COR-L47 (cell line): Measurements from ENCODE around the gene PARD3.

Source experiments
- DNase-seq: peaks from one replicate; lab custom pipeline; 2025; lab: John Stamatoyannopoulos, UW

PARD3 gene

GRCh38 chr10:34250722-34251121, 564.4 kb downstream of the PARD3 start:
- no peak for DNase-seq

DNA sequence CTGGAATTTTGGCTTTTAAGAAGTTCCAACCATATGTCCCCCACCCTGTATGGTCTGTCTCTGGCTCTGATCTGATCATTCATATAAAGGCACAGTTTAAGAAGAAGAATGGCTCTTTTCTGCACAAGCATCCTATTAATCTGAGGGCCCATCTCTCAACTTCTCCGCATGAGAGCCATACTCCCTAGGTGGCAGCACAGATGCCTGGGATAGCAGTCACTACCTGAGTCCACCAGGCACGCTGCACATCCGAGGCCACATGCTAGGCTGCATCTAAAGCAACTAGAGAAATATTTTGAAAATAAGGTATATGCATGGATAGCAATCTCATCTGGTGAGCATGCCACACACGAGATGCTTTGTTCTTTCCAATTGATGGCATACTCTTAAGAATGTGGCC, 565.5 kb downstream of the PARD3 start:
- DNase-seq: peak; percentile 12

DNA sequence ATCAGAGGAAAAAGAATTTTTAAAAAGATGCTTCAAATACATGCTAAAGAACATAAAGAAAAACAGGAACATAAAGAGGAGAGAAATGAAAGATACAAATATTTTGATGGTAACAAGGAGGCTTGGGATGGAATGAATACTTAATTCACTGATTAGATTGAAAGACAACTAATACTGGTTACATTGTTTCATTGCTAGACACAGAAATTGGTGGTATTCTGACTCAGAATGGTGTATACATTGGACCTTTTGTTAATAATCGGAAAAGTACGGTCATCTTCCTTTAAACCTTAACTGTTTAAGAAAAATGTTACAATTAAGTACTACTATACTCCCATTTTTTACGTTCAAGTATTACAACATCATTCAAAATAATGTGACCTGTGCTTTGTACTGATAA, 567.5 kb downstream of the PARD3 start:
- DNase-seq: no peak

- DNase-seq: no peak
Observed at GRCh38 chr10:34244756-34245484, 570.2 kb downstream of the PARD3 start.

- no peak for DNase-seq
Observed at GRCh38 chr10:34241226-34242000, 573.7 kb downstream of the PARD3 start.

- no peak for DNase-seq
Observed at GRCh38 chr10:34240039-34240438, 575.1 kb downstream of the PARD3 start.

- no peak for DNase-seq
Observed at GRCh38 chr10:34237898-34238455, 577.1 kb downstream of the PARD3 start.

DNA sequence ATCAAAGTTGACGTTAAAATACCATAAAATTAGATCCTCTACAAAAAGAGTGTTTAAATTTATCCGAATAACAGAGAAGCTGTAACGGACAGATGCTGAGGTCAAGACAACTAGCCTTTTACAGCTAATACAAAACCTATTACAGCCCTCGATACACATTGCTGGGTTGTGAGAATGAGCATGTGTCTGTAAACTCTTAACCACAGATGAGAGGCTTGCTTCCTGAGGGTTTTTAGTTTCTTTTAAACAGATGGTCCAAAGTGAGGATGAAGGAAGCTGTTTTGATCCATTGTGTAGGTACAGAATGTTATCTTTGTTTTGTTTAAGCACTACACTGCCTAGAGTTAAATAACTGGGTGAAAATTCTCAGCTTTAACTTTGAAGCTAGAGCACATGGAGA, 578.2 kb downstream of the PARD3 start:
- no peak for DNase-seq

GRCh38 chr10:34235164-34235832, 579.8 kb downstream of the PARD3 start:
- DNase-seq: no peak

GRCh38 chr10:34232481-34232880, 582.6 kb downstream of the PARD3 start:
- no peak for DNase-seq

GRCh38 chr10:34231441-34232180, 583.5 kb downstream of the PARD3 start:
- no peak for DNase-seq

DNA sequence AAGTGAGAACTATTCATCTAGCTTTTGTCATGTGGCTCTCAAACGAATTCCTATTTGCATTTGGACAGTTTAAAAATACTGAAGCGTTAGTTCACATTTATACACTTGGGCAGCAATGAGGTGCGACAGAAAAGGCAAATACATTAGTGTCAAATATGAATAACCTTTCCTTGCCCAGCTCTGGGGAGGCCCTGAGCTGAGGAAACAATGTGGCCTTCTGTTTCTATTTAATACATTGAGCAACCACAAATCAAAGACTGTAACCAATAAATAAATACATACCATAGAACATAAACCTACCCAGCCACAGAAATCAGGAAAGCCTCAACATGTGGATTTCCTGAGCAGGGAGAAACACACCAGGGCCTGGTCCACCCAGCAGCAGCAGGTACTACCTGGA, 585.2 kb downstream of the PARD3 start:
- no peak for DNase-seq

- DNase-seq: no peak
Observed at GRCh38 chr10:34228066-34228465, 587.0 kb downstream of the PARD3 start.

DNA sequence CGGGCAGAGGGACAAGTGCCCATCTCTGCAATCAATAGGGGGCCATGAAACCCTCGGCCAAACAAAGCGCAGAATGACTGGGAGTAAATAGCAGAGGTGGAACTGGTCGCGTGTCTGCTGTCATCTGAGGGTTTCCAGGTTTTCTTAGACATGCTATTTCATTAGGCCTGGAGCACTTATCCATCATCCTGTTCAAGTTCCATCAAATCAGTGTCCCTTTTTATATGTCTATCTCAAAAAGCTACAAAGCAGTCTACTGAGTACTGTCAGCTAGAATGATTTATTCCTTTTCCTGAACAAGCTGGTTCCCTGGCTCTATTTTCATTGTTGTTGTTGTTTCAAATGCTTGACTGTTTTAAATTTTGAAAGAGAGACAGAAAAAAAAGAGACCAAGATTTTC, 590.5 kb downstream of the PARD3 start:
- no peak for DNase-seq

DNA sequence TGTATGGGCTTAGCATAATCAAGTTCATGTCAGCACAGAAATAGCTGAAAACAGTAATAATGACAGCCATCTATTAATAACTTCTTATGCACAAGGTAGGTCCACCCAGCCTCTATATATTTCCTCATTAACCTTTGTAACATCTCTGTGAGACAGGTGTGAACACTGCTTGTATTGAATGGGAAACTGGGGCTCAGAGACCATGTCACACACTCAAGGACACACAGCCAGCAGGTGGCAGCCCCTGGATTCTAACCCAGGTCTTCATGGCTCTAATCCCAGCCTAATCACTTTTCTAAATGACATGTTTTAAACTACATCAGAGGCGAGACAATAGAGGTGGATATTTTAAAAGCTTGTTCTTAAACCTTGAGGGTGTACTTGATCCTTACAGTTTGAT, 591.4 kb downstream of the PARD3 start:
- DNase-seq: no peak

GRCh38 chr10:34222359-34222758, 592.7 kb downstream of the PARD3 start:
- no peak for DNase-seq

- DNase-seq: no peak
Observed at GRCh38 chr10:34219753-34220548, 595.1 kb downstream of the PARD3 start.

DNA sequence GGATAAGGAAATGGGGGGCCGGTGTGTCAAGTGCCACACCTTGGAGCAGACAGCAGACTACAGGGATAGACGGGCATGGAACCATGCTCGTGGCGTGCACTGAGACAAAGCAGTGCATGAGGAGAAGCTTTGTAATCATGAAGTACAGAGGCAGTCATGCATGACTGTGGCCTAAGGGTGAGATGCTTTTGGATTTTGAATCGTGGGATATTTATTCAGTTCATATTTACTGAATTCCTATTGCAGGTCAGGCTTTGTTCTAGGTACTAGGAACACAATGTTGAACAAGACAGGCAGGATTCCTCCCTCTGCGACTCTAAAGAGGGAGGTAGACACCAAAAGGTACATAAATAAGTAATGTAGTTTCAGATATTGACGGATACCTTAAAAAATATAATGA, 597.6 kb downstream of the PARD3 start:
- DNase-seq: no peak

DNA sequence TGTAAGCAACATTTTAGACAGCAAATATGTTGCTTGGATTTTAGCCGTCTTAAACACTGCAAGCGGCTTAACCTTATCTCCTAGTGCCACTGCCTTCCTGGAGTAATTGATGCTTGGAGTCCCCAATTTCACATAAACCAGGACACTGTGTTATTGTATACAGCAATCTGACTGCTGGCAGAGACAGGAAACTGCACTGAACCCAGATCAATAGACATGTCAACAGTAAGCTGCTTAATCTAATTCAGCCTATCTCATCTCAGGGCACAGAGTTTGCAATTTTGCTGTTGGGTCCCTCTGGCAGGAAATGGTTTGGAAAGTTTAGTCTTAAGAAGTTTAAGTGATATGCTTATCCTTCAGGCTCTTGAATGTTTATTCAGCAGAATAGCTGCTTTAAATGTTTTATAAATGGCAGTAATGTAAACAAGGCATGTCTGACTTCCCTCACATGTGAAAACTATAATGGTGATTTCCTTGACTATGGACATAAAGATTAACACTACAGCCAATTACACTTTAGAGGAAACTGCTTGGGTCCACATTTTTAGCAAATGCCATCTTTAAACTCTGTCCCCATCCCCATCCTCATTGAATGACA, 598.6 kb downstream of the PARD3 start:
- DNase-seq: no peak

DNA sequence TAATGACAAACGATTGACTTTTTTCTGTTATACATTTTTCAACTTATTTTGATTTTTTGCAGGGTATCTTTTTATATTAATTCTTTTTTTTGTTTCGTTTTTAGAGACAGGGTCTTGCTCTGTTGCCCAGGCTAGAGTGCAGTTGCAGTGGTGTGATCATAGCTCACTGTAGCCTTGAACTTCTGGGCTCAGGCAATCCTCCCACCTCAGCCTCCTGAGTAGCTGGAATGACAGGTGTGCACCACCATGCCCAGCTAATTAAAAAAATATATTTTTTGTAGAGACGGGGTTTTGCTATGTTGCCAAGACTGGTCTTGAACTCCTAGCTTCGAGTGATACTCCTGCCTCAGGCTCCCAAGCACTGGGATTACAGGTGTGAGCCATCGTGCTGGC, 601.3 kb downstream of the PARD3 start:
- no peak for DNase-seq
